CD4-positive, alpha-beta T cell (primary cell): ENCODE measurements around the gene LAGE3. TPM values are rescaled to one million over a fixed set of nuclear protein-coding genes. Genes with fewer than 3 reads are reported as not detected.

Experiments
- ATAC-seq: fragments of 200-7000 bp; cut with Tn5 transposase; one replicate; pipeline ENCODE4 v1.10.0; 2022; ENCODE audit warnings: mild to moderate bottlenecking; ENCODE audit not compliant: poor library complexity
- CTCF ChIA-PET: fragments of 350-600 bp; sonication (Branson Sonifier 250); formaldehyde crosslinking; loops from one replicate; lab custom pipeline; 2021; ENCODE audit warnings: antibody characterized with exemption, inconsistent platforms; lab: Charles Lee
- POLR2A ChIA-PET: fragments of 350-600 bp; sonication (Branson Sonifier 250); formaldehyde crosslinking; loops from one replicate; lab custom pipeline; 2021; ENCODE audit warnings: antibody characterized with exemption, inconsistent platforms; lab: Charles Lee
- DNase-seq, 14 experiments: peaks; one replicate each; pipeline ENCODE4 v3.0.0-alpha.2; 2013 to 2020; ENCODE audit warnings: mixed read lengths in 2 of 14
- H3K27ac ChIP-seq, 2 donors: one replicate each; pipeline versions ENCODE4 v1.5.1 to v1.7.0; 2013; ENCODE audit warnings: low read length in 2 of 2, low read depth in 1 of 2, mild to moderate bottlenecking in 1 of 2
- H3K27me3 ChIP-seq, 2 experiments: 1 replicate in 1 of 2; 2 replicates in 1 of 2; pipeline versions ENCODE4 v1.6.1 to v1.7.0; 2013; ENCODE audit warnings: low read length in 2 of 2, control low read depth in 1 of 2, mild to moderate bottlenecking in 1 of 2, moderate library complexity in 1 of 2; ENCODE audit not compliant: insufficient read depth in 2 of 2, control insufficient read depth in 1 of 2
- H3K36me3 ChIP-seq: one replicate; pipeline ENCODE4 v1.6.1; 2013; ENCODE audit warnings: low read length, control low read depth; ENCODE audit not compliant: insufficient read depth
- H3K4me1 ChIP-seq: one replicate; pipeline ENCODE4 v1.6.1; 2013; ENCODE audit warnings: low read length, control low read depth; ENCODE audit not compliant: insufficient read depth
- H3K4me3 ChIP-seq: one replicate; pipeline ENCODE4 v1.5.1; 2013; ENCODE audit warnings: mild to moderate bottlenecking, low read length, moderate library complexity
- H3K9me3 ChIP-seq, 2 experiments: 1 replicate in 1 of 2; 2 replicates in 1 of 2; pipeline versions ENCODE4 v1.6.1 to v1.7.0; 2013; ENCODE audit warnings: low read length in 2 of 2, mild to moderate bottlenecking in 2 of 2, control low read depth in 1 of 2, moderate library complexity in 1 of 2; ENCODE audit not compliant: control insufficient read depth in 1 of 2, insufficient read depth in 1 of 2
- H3K27ac Mint-ChIP-seq: one replicate; pipeline ENCODE4 v1.8.0; 2020; ENCODE audit warnings: mixed read lengths
- H3K27me3 Mint-ChIP-seq: one replicate; pipeline ENCODE4 v1.8.0; 2021; ENCODE audit warnings: mixed read lengths
- H3K36me3 Mint-ChIP-seq: one replicate; pipeline ENCODE4 v1.8.0; 2021; ENCODE audit warnings: low read depth, mixed read lengths
- H3K4me1 Mint-ChIP-seq: one replicate; pipeline ENCODE4 v1.8.0; 2021; ENCODE audit warnings: low read depth, mixed read lengths
- H3K4me3 Mint-ChIP-seq: one replicate; pipeline ENCODE4 v1.8.0; 2020; ENCODE audit warnings: mild to moderate bottlenecking, mixed read lengths
- H3K9me3 Mint-ChIP-seq: one replicate; pipeline ENCODE4 v1.8.0; 2020; ENCODE audit warnings: mixed read lengths
- CTCF ChIP-seq: fragments of 200-600 bp; IDR thresholded peaks from one replicate; pipeline ENCODE4 v1.8.0; 2022; ENCODE audit warnings: antibody characterized with exemption, mild to moderate bottlenecking
- intact Hi-C, 2 experiments: fragments of 100-400 bp; cut with DNase I in 1 of 2; cut with micrococcal nuclease in 1 of 2; formaldehyde crosslinking; loops; one replicate each; pipeline versions ENCODE4 v1.15.1 to v1.9.0; 2023 to 2025; cut with DNase I, micrococcal nuclease
- total RNA-seq, 174 experiments: library from RNA in 2 of 174; stranded (reverse) in 2 of 174; gene quantifications; one replicate each; pipeline ENCODE4 v1.2.3 and lab custom pipeline; 2021 to 2026

The LAGE3 gene
- total RNA-seq, 2 experiments from 2014 or later, result 5.7 to 6.6 TPM

GRCh38 chrX:154516656-154517100, 37.6 kb upstream of the LAGE3 start:
- no peaks in the 10 kb centered on the region for H3K9me3 Mint-ChIP-seq
- POLR2A ChIA-PET, result interaction anchor here (0.6 to 3.8 kb wide), 14 partner anchors 10 to 420 kb away, joined by 3 to 35 read pairs (median 4); partner anchors contain the start of genes FLNA, LAGE3, RPL10 and SLC10A3
- peak overlapping the region; percentile 91 for H3K27ac Mint-ChIP-seq
- no peak for TF ChIP-seq CTCF
- Histone ChIP-seq H3K27me3 (no peaks in the 10 kb centered on the region), H3K27ac (peak overlapping the region; percentile 35 to 44), H3K4me3 (peak overlapping the region; percentile 62), H3K4me1 (peaks cover 39% of the 10 kb centered on the region), H3K36me3 (no peaks in the 10 kb centered on the region), H3K9me3 (no peaks in the 10 kb centered on the region)
- H3K36me3 Mint-ChIP-seq, result peaks cover 10% of the 10 kb centered on the region
- peak overlapping the region; percentile 89 for H3K4me3 Mint-ChIP-seq
- peaks cover 21% of the 10 kb centered on the region for H3K4me1 Mint-ChIP-seq
- H3K27me3 Mint-ChIP-seq, result no peaks in the 10 kb centered on the region
- peak in 3 of 14 experiments; percentile 24 to 56 (median 50) for DNase-seq
- intact Hi-C loops, result loop anchor here in 1 of 2 experiments (2.0 to 5.0 kb wide), 3 partner anchors 16 to 39 kb away; partner anchors contain the start of gene LAGE3
- peak; percentile 18 for ATAC-seq
- CTCF ChIA-PET, result interaction anchor here (2.5 kb wide), 1 partner anchor 10 kb away, joined by 8 read pairs; no protein-coding TSS in a partner anchor

DNA sequence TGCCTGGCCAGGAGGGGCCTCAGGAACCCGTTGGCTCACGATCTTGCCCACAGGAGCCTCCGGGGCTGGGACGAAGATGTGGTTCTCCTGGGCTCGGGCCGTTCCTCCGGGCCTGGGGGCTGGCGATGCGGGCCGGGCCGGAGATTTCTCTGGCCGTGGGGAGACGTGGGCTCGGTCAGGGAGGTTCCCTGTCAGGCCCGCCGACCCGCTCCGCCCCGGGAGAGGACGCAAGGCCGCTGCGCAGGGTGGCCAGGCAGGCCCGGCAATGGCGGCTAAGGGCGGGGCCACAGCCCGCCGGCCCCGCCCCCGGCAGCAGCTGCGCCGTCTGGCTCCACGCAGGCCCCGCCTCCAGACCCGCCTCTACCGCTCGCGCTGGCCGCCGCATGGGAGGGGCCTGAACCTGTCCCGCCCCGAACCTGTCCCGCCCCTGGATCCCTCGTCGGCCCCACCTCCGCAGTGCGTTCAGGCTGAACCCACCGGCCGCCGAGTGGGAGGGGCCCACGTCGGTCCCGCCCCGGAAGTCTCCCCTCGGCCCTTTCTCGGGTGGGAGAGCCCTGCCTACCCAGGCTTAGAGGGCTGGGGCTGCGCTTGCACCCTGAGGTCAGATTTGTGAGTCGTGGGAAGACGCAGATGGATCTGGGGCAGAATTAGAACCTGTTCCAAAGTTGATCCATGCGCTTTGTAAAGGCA, 37.0 kb upstream of the LAGE3 start, which contains the start of gene FAM3A:
FAM3A (minus strand) TSS at position 267 of the 690 bp plus-strand sequence. CDS start 460 bp downstream, outside the sequence.
- H3K27ac Mint-ChIP-seq, result peak within 1 kb of the TSS; percentile 91
- ChIA-PET POLR2A (interaction anchor here (0.6 to 3.8 kb wide), 18 partner anchors 11 to 419 kb away, joined by 3 to 35 read pairs (median 3); partner anchors contain the start of genes FLNA, LAGE3, RPL10 and SLC10A3), CTCF (interaction anchor here (2.5 kb wide), 1 partner anchor 11 kb away, joined by 8 read pairs; no protein-coding TSS in a partner anchor)
- no peaks in the 10 kb centered on the region for H3K27me3 Mint-ChIP-seq
- H3K4me1 Mint-ChIP-seq, result peaks cover 22% of the 10 kb centered on the region
- H3K4me3 Mint-ChIP-seq, result peak within 1 kb of the TSS; percentile 89
- no peak for TF ChIP-seq CTCF
- H3K9me3 Mint-ChIP-seq, result no peaks in the 10 kb centered on the region
- intact Hi-C loops, result loop anchor here in 1 of 2 experiments (2.0 to 5.0 kb wide), 3 partner anchors 17 to 39 kb away; partner anchors contain the start of gene LAGE3
- H3K4me3 ChIP-seq, result peak within 1 kb of the TSS; percentile 78
- H3K27ac ChIP-seq, result peak within 1 kb of the TSS; percentile 41 to 76
- no peaks in the 10 kb centered on the region for H3K36me3 ChIP-seq
- no peaks in the 10 kb centered on the region for H3K27me3 ChIP-seq
- H3K9me3 ChIP-seq, result no peaks in the 10 kb centered on the region
- H3K36me3 Mint-ChIP-seq, result peaks cover 11% of the 10 kb centered on the region
- peaks cover 44% of the 10 kb centered on the region for H3K4me1 ChIP-seq
- peak; percentile 95 for ATAC-seq
- DNase-seq, result peak; percentile 88 to 95 (median 92)

DNA sequence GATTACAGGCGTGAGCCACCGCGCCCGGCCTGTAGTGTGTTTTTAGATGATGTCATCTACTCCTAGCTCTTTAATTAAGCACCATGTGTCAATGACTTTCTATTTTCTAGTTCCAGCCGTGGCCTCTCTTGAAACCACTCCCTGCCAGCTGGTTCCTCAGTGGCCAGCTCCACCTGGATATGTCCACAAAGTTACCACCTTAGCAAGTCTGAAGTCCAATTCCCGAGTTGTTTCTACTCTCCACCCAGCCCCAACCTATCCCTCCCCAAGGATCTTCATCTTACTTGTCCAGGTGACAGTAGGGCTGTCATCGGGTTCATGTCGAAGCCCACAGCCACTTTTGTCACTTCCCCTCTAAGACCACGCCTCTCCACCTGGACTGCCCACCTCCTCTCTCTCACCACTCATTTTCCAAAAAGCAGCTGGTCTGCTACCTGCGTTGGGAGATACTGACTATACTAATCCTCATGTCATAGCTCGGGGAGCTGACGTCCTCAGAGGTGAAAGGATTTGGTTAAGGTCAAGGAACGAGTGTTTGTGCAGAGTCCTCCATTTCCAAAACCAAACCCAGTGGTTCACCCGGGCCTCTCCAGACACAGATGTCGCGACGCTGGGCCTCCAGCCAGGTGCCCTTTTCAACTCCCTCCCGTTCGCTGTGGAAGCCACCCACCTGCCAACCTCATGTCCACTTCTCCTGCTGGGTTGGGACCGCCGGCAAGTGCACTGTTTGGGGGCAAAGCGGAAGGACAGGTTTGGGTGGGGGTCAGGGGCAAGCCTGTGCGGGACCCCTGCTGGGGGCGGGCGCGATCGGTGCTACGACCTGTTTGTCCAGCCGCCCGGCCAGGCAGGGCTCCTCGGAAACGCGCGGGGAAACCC, 36.2 kb upstream of the LAGE3 start:
- Mint-ChIP-seq H3K36me3 (peaks cover 15% of the 10 kb centered on the region), H3K4me3 (peak overlapping the region; percentile 86), H3K27me3 (no peaks in the 10 kb centered on the region), H3K9me3 (no peaks in the 10 kb centered on the region), H3K4me1 (peaks cover 27% of the 10 kb centered on the region), H3K27ac (peak overlapping the region; percentile 81)
- no peaks in the 10 kb centered on the region for H3K9me3 ChIP-seq
- ChIA-PET CTCF (no interaction called here), POLR2A (interaction anchor here (0.8 to 3.8 kb wide), 12 partner anchors 11 to 146 kb away, joined by 3 to 35 read pairs (median 4); partner anchors contain the start of genes LAGE3, RPL10, SLC10A3 and UBL4A)
- no peak for ATAC-seq
- peak overlapping the region; percentile 78 for H3K4me3 ChIP-seq
- no peaks in the 10 kb centered on the region for H3K36me3 ChIP-seq
- intact Hi-C loops, result loop anchor here in 1 of 2 experiments (5.0 kb wide), 1 partner anchor 38 kb away; the partner anchor contains the start of gene LAGE3
- H3K27ac ChIP-seq, result peak overlapping the region; percentile 41 to 76
- TF ChIP-seq CTCF, result no peak
- peak in 5 of 14 experiments; percentile 11 to 58 (median 36) for DNase-seq
- H3K4me1 ChIP-seq, result peaks cover 46% of the 10 kb centered on the region
- H3K27me3 ChIP-seq, result no peaks in the 10 kb centered on the region
